Keratinocyte (primary cell): ENCODE measurements around the gene FBXO46. TPM values are rescaled to one million over a fixed set of nuclear protein-coding genes. Genes with fewer than 3 reads are reported as not detected.

ENCODE experiments used
- DNase-seq: peaks from one replicate; pipeline ENCODE4 v3.0.0-alpha.2; 2011; ENCODE audit warnings: low read depth, missing footprints, low spot score
- FAIRE-seq: peaks from 2 replicates; lab custom pipeline; 2011; peaks lifted over from hg19 to GRCh38; lab: Jason Lieb, UNC
- H2AFZ ChIP-seq: 2 replicates; pipeline ENCODE4 v1.6.0; 2012; ENCODE audit warnings: low read length, control low read depth, inconsistent platforms; ENCODE audit not compliant: control insufficient read depth
- H3K27ac ChIP-seq: 2 replicates; pipeline ENCODE4 v1.5.1; 2011; ENCODE audit warnings: low read length; ENCODE audit not compliant: control insufficient read depth, insufficient read depth
- H3K27me3 ChIP-seq: 3 replicates; pipeline ENCODE4 v1.6.0; 2011; ENCODE audit warnings: low read length; ENCODE audit not compliant: control insufficient read depth, insufficient read depth; ENCODE audit errors: extremely low read depth
- H3K36me3 ChIP-seq, 2 experiments: 2 replicates in 1 of 2; 3 replicates in 1 of 2; pipeline ENCODE4 v1.5.1; 2011; ENCODE audit warnings: low read length in 2 of 2, mild to moderate bottlenecking in 1 of 2; ENCODE audit not compliant: control insufficient read depth in 2 of 2, insufficient read depth in 2 of 2; ENCODE audit errors: extremely low read depth in 1 of 2
- H3K4me1 ChIP-seq: 3 replicates; pipeline ENCODE4 v1.5.1; 2011; ENCODE audit warnings: low read length; ENCODE audit not compliant: control insufficient read depth, insufficient read depth; ENCODE audit errors: extremely low read depth
- H3K4me2 ChIP-seq: 3 replicates; pipeline ENCODE4 v1.6.0; 2011; ENCODE audit warnings: low read depth, low read length; ENCODE audit not compliant: control insufficient read depth, insufficient read depth; ENCODE audit errors: extremely low read depth
- H3K4me3 ChIP-seq, 3 experiments: fragments of 200-600 bp in 1 of 3; sonication (generic) in 1 of 3; 2 replicates in 2 of 3; 3 replicates in 1 of 3; pipeline ENCODE4 v1.5.1; 2011 to 2016; ENCODE audit warnings: low read length in 3 of 3, mild to moderate bottlenecking in 3 of 3, control low read depth in 2 of 3, inconsistent platforms in 1 of 3, low read depth in 1 of 3, mixed read lengths in 1 of 3, mixed run types in 1 of 3, moderate library complexity in 1 of 3; ENCODE audit not compliant: control insufficient read depth in 2 of 3, insufficient read depth in 2 of 3; ENCODE audit errors: extremely low read depth in 1 of 3
- H3K79me2 ChIP-seq: 2 replicates; pipeline ENCODE4 v1.6.0; 2012; ENCODE audit warnings: low read length; ENCODE audit not compliant: control insufficient read depth, insufficient read depth
- H3K9ac ChIP-seq: 3 replicates; pipeline ENCODE4 v1.6.0; 2011; ENCODE audit warnings: low read length; ENCODE audit not compliant: control insufficient read depth, insufficient read depth; ENCODE audit errors: extremely low read depth
- H3K9me1 ChIP-seq: 3 replicates; pipeline ENCODE4 v1.6.0; 2011; ENCODE audit warnings: low read length; ENCODE audit not compliant: control insufficient read depth, insufficient read depth; ENCODE audit errors: extremely low read depth
- H3K9me3 ChIP-seq: 2 replicates; pipeline ENCODE4 v1.5.1; 2012; ENCODE audit warnings: low read depth, low read length; ENCODE audit not compliant: control insufficient read depth
- H4K20me1 ChIP-seq: 3 replicates; pipeline ENCODE4 v1.6.0; 2011; ENCODE audit warnings: low read length; ENCODE audit not compliant: control insufficient read depth, insufficient read depth; ENCODE audit errors: extremely low read depth
- CTCF ChIP-seq, 3 experiments: IDR thresholded peaks in 1 of 3; conservative IDR thresholded peaks in 1 of 3; optimal IDR thresholded peaks in 1 of 3; 2 replicates in 2 of 3; 3 replicates in 1 of 3; pipeline versions ENCODE3 to v1.5.1; 2011; ENCODE audit warnings: low read length in 3 of 3, mild to moderate bottlenecking in 3 of 3, moderate library complexity in 2 of 3, control low read depth in 1 of 3, inconsistent platforms in 1 of 3; ENCODE audit not compliant: insufficient read depth in 2 of 3; ENCODE audit errors: extremely low read depth in 1 of 3
- EZH2 ChIP-seq: IDR thresholded peaks from one replicate; pipeline ENCODE4 v1.6.1; 2012; ENCODE audit warnings: inconsistent platforms, mild to moderate bottlenecking, low read length, moderate library complexity
- dilution Hi-C: fragments of 300-500 bp; cut with MboI; formaldehyde crosslinking; loops from one replicate; pipeline ENCODE4 v1.7.0; 2020; ENCODE audit warnings: low sequenced_read_pairs; ENCODE audit not compliant: extremely low pct_ligation_motif_present
- polyA plus RNA-seq, 5 experiments: library from polyadenylated mRNA; depleted of rRNA in 3 of 5; stranded (reverse) in 3 of 5; stranded (forward) in 1 of 5; unstranded in 1 of 5; fragments of >200 nt; gene quantifications; 1 replicate in 1 of 5; 2 replicates in 3 of 5; 3 replicates in 1 of 5; pipeline versions ENCODE4 v1.2.1 to v1.2.3, GENCODE V29; 2011 to 2012; ENCODE audit warnings: missing spikeins in 2 of 5, low read depth in 1 of 5, low replicate concordance in 1 of 5

Gene FBXO46
- polyA plus RNA-seq, 1 donor (not counting 4 experiments of a cell fraction or from before 2014, with no cell fraction given): 2.1 TPM

- no peaks in the 10 kb centered on the region for H3K9me1 ChIP-seq
- FAIRE-seq: no peak
- peaks cover 5% of the 10 kb centered on the region for H3K4me1 ChIP-seq
- peaks cover 5 to 17% of the 10 kb centered on the region in 2 experiments for H3K36me3 ChIP-seq
- no peaks in the 10 kb centered on the region for H3K9me3 ChIP-seq
- TF ChIP-seq EZH2 (no peak), CTCF (optimal IDR thresholded peaks at IDR 0.05 in 1 of 3, IDR thresholded peaks at IDR 0.05 in 1 of 3, conservative IDR thresholded peaks at IDR 0.05 in 1 of 3; ENCODE audit: extremely low read depth in 1 of 3, insufficient read depth in 2 of 3, low read length in 3 of 3) (no peak)
- H3K4me3 ChIP-seq: no peak overlapping the region
- dilution Hi-C loops: no loop called here
- DNase-seq: no peak
- no peak overlapping the region for H2AFZ ChIP-seq
- peaks cover 6% of the 10 kb centered on the region for H4K20me1 ChIP-seq
- no peaks in the 10 kb centered on the region for H3K79me2 ChIP-seq
- H3K4me2 ChIP-seq: no peak overlapping the region
- H3K9ac ChIP-seq: no peak overlapping the region
- H3K27ac ChIP-seq: no peak overlapping the region
- H3K27me3 ChIP-seq: no peaks in the 10 kb centered on the region
Measured at GRCh38 chr19:45773384-45773783, 42.7 kb upstream of the FBXO46 start.

GRCh38 chr19:45772912-45773311 lies 42.2 kb upstream of the FBXO46 start:
- no peak for TF ChIP-seq CTCF (optimal IDR thresholded peaks at IDR 0.05 in 1 of 3, IDR thresholded peaks at IDR 0.05 in 1 of 3, conservative IDR thresholded peaks at IDR 0.05 in 1 of 3; ENCODE audit: extremely low read depth in 1 of 3, insufficient read depth in 2 of 3, low read length in 3 of 3)
- no peak for TF ChIP-seq EZH2
- Histone ChIP-seq H3K27me3 (no peaks in the 10 kb centered on the region), H3K27ac (no peak overlapping the region), H3K9ac (no peak overlapping the region), H3K9me3 (no peaks in the 10 kb centered on the region), H3K79me2 (no peaks in the 10 kb centered on the region), H4K20me1 (peaks cover 6% of the 10 kb centered on the region), H2AFZ (no peak overlapping the region), H3K4me1 (peaks cover 5% of the 10 kb centered on the region), H3K4me2 (no peak overlapping the region), H3K9me1 (no peaks in the 10 kb centered on the region), H3K4me3 (no peak overlapping the region), H3K36me3 (peaks cover 2 to 14% of the 10 kb centered on the region in 2 experiments)
- DNase-seq (no peak), FAIRE-seq (no peak)
- dilution Hi-C loops: no loop called here
